D721Med (cell line): ENCODE results near the gene UQCC5.

Source experiments
- DNase-seq: peaks from one replicate; pipeline ENCODE4 v3.0.0; 2011; ENCODE audit warnings: low spot score; ENCODE audit not compliant: insufficient read length
- FAIRE-seq: peaks from 2 replicates; lab custom pipeline; 2011; peaks lifted over from hg19 to GRCh38; lab: Jason Lieb, UNC
- CTCF ChIP-seq: IDR thresholded peaks from 2 replicates; pipeline ENCODE4 v1.5.1; 2012; ENCODE audit warnings: mild to moderate bottlenecking, control low read depth; ENCODE audit not compliant: insufficient read depth; ENCODE audit errors: missing control alignments

Gene UQCC5

GRCh38 chr3:52539010-52539653 is 2.7 kb downstream of the UQCC5 start:
- FAIRE-seq (no peak), DNase-seq (no peak)
- no peak for TF ChIP-seq CTCF

- DNase-seq (no peak), FAIRE-seq (no peak)
- TF ChIP-seq CTCF, result no peak
These were observed 4.6 kb downstream of the UQCC5 start for GRCh38 chr3:52541050-52541449.

- DNase-seq (no peak), FAIRE-seq (no peak)
- no peak for TF ChIP-seq CTCF
These were observed 8.5 kb downstream of the UQCC5 start for GRCh38 chr3:52544937-52545336.

GRCh38 chr3:52546111-52546901 is 9.9 kb downstream of the UQCC5 start:
- no peak for TF ChIP-seq CTCF
- no peak for DNase-seq
- no peak for FAIRE-seq

- DNase-seq (no peak), FAIRE-seq (peak; percentile 46)
- no peak for TF ChIP-seq CTCF
These were observed 10.7 kb downstream of the UQCC5 start for GRCh38 chr3:52547143-52547542.

GRCh38 chr3:52551118-52551517 is 14.7 kb downstream of the UQCC5 start:
- TF ChIP-seq CTCF, result no peak
- no peak for FAIRE-seq
- DNase-seq, result no peak

- FAIRE-seq (no peak), DNase-seq (no peak)
- TF ChIP-seq CTCF, result no peak
These were observed 15.7 kb downstream of the UQCC5 start for GRCh38 chr3:52552089-52552488.
